ENCODE data around the gene SHD.

DNA sequence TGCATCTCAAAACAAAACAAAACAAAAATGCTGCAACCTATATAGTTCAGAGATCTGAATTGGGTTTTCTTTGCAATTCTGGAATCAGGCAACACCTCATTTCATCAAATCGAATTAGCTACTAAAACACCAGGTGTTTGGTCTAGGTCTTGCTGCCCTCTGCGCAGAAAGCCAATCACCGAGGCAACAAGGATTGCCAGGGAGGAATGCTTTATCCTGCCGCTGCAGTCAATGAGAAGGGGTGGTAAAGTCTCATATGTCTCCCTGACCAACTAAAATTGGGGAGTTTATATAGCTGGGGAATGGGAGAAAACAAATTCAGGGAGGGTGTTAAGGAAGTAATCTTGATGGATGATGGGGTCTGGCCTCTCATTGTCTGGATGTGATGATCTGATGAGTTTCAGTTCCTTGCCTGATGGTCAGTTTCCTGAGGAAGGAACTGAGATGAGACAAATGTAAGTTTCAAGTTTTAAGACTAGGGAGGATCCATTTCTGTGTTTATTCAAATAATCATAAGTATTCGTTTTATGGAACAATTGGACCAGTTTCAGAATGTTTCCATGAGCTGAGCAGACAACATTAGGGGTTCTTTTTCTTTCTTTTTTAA, 37.1 kb upstream of the SHD start:
- TF ChIP-seq POLR2A (IDR thresholded peaks at IDR 0.05; ENCODE audit: low read depth, low read length) (no peak), NFE2L2 (IDR thresholded peaks at IDR 0.05; ENCODE audit: low read depth, low read length) (no peak), RAD21 (IDR thresholded peaks at IDR 0.05; ENCODE audit: low read length) (no peak), BHLHE40 (IDR thresholded peaks at IDR 0.05; ENCODE audit: low read depth, low read length) (no peak), RFX5 (IDR thresholded peaks at IDR 0.05; ENCODE audit: low read depth, low read length) (no peak)
- TF ChIP-seq, protein P1, sequence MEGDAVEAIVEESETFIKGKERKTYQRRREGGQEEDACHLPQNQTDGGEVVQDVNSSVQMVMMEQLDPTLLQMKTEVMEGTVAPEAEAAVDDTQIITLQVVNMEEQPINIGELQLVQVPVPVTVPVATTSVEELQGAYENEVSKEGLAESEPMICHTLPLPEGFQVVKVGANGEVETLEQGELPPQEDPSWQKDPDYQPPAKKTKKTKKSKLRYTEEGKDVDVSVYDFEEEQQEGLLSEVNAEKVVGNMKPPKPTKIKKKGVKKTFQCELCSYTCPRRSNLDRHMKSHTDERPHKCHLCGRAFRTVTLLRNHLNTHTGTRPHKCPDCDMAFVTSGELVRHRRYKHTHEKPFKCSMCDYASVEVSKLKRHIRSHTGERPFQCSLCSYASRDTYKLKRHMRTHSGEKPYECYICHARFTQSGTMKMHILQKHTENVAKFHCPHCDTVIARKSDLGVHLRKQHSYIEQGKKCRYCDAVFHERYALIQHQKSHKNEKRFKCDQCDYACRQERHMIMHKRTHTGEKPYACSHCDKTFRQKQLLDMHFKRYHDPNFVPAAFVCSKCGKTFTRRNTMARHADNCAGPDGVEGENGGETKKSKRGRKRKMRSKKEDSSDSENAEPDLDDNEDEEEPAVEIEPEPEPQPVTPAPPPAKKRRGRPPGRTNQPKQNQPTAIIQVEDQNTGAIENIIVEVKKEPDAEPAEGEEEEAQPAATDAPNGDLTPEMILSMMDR (conservative IDR thresholded peaks at IDR 0.05; ENCODE audit: low read depth, low read length), result no peak
